CD14-positive monocyte (primary cell): ENCODE data around the gene TMEM135. TPM values are rescaled to one million over a fixed set of nuclear protein-coding genes. Genes with fewer than 3 reads are reported as not detected.

Source experiments
- DNase-seq, 3 donors: peaks; one replicate each; pipeline ENCODE4 v3.0.0-alpha.2; 2011 to 2022
- H2AFZ ChIP-seq: 2 replicates; pipeline ENCODE4 v1.6.0; 2012; ENCODE audit warnings: mild to moderate bottlenecking, low read depth, low read length, inconsistent platforms; ENCODE audit not compliant: insufficient read depth, poor library complexity, severe bottlenecking
- H3K27ac ChIP-seq, 2 donors: 1 replicate in 1 of 2; 2 replicates in 1 of 2; pipeline ENCODE4 v1.5.1; 2012 to 2013; ENCODE audit warnings: low read length in 2 of 2, control low read depth in 1 of 2, inconsistent platforms in 1 of 2, low read depth in 1 of 2, mild to moderate bottlenecking in 1 of 2
- H3K27me3 ChIP-seq, 2 donors: one replicate each; pipeline versions ENCODE4 v1.6.0 to v1.6.1; 2011 to 2013; ENCODE audit warnings: low read length in 2 of 2; ENCODE audit not compliant: control insufficient read depth in 2 of 2, insufficient read depth in 2 of 2
- H3K36me3 ChIP-seq, 2 donors: replicated peaks in 1 of 2; 1 replicate in 1 of 2; 2 replicates in 1 of 2; pipeline versions ENCODE4 v1.5.1 to v1.6.1; 2012 to 2013; ENCODE audit warnings: low read length in 2 of 2, control low read depth in 1 of 2, inconsistent platforms in 1 of 2, mild to moderate bottlenecking in 1 of 2; ENCODE audit not compliant: insufficient read depth in 2 of 2, control insufficient read depth in 1 of 2
- H3K4me1 ChIP-seq, 2 donors: 1 replicate in 1 of 2; 2 replicates in 1 of 2; pipeline versions ENCODE4 v1.5.1 to v1.6.1; 2012 to 2013; ENCODE audit warnings: low read length in 2 of 2, control low read depth in 1 of 2, inconsistent platforms in 1 of 2, mild to moderate bottlenecking in 1 of 2, moderate library complexity in 1 of 2; ENCODE audit not compliant: insufficient read depth in 2 of 2, control insufficient read depth in 1 of 2
- H3K4me2 ChIP-seq: replicated peaks from 2 replicates; pipeline ENCODE3; 2012; ENCODE audit warnings: low read length, moderate library complexity, mild to moderate bottlenecking; ENCODE audit not compliant: poor library complexity, severe bottlenecking; ENCODE audit errors: extremely low read depth
- H3K4me3 ChIP-seq, 3 experiments: fragments of 200-600 bp in 1 of 3; sonication (generic) in 1 of 3; replicated peaks in 1 of 3; 1 replicate in 2 of 3; 2 replicates in 1 of 3; pipeline ENCODE4 v1.5.1; 2011 to 2013; ENCODE audit warnings: low read length in 3 of 3, mild to moderate bottlenecking in 3 of 3, control low read depth in 2 of 3, low read depth in 2 of 3, inconsistent platforms in 1 of 3, moderate library complexity in 1 of 3
- H3K79me2 ChIP-seq: 2 replicates; pipeline ENCODE4 v1.6.0; 2012; ENCODE audit warnings: mild to moderate bottlenecking, control low read depth, inconsistent platforms, low read length, moderate library complexity; ENCODE audit not compliant: insufficient read depth
- H3K9ac ChIP-seq: 2 replicates; pipeline ENCODE4 v1.6.0; 2017; ENCODE audit warnings: low read length, mild to moderate bottlenecking; ENCODE audit not compliant: insufficient read depth, poor library complexity, severe bottlenecking
- H3K9me3 ChIP-seq, 2 donors: replicated peaks in 1 of 2; 1 replicate in 1 of 2; 2 replicates in 1 of 2; pipeline versions ENCODE4 v1.5.1 to v1.6.1; 2012 to 2013; ENCODE audit warnings: low read length in 2 of 2, control low read depth in 1 of 2; ENCODE audit not compliant: control insufficient read depth in 1 of 2, insufficient read depth in 1 of 2
- H4K20me1 ChIP-seq: 2 replicates; pipeline ENCODE4 v1.6.0; 2012; ENCODE audit warnings: mild to moderate bottlenecking, low read length, control low read depth, moderate library complexity; ENCODE audit not compliant: insufficient read depth
- H3K27ac Mint-ChIP-seq, 7 donors: one replicate each; pipeline ENCODE4 v1.8.0; 2020; ENCODE audit warnings: mild to moderate bottlenecking in 7 of 7, mixed read lengths in 7 of 7, moderate library complexity in 6 of 7, inconsistent platforms in 2 of 7
- H3K27me3 Mint-ChIP-seq, 3 donors: one replicate each; pipeline ENCODE4 v1.8.0; 2021 to 2022; ENCODE audit warnings: low read depth in 3 of 3, mild to moderate bottlenecking in 3 of 3, mixed read lengths in 3 of 3, moderate library complexity in 3 of 3, inconsistent platforms in 1 of 3
- H3K36me3 Mint-ChIP-seq, 2 donors: one replicate each; pipeline ENCODE4 v1.8.0; 2020; ENCODE audit warnings: mixed read lengths in 2 of 2, inconsistent platforms in 1 of 2, mild to moderate bottlenecking in 1 of 2
- H3K4me1 Mint-ChIP-seq: one replicate; pipeline ENCODE4 v1.8.0; 2020; ENCODE audit warnings: mild to moderate bottlenecking, mixed read lengths
- H3K4me3 Mint-ChIP-seq, 2 donors: one replicate each; pipeline ENCODE4 v1.8.0; 2020; ENCODE audit warnings: mild to moderate bottlenecking in 2 of 2, mixed read lengths in 2 of 2, moderate library complexity in 1 of 2
- H3K9me3 Mint-ChIP-seq, 7 donors: one replicate each; pipeline ENCODE4 v1.8.0; 2020 to 2022; ENCODE audit warnings: mixed read lengths in 7 of 7, mild to moderate bottlenecking in 6 of 7, moderate library complexity in 6 of 7, inconsistent platforms in 2 of 7
- WGBS: methylation state at CpG from one replicate; pipeline ENCODE4 v1.1.5; 2013; ENCODE audit warnings: missing lambda C conversion rate; ENCODE audit not compliant: insufficient coverage; 5-methylcytosine and 5-hydroxymethylcytosine counted together
- intact Hi-C, 2 donors: fragments of 100-400 bp; cut with micrococcal nuclease; formaldehyde crosslinking; loops; one replicate each; pipeline versions ENCODE4 v1.15.0 to v1.15.1; 2023
- polyA plus RNA-seq, 3 donors: library from polyadenylated mRNA; depleted of rRNA in 1 of 3; unstranded in 2 of 3; stranded (reverse) in 1 of 3; fragments of 300-500 nt in 2 of 3; fragments of >200 nt in 1 of 3; fragmentation: Illumina TruSeq in 2 of 3; gene quantifications; 1 replicate in 2 of 3; 2 replicates in 1 of 3; pipeline ENCODE4 v1.2.3, GENCODE V29; 2012 to 2021
- TF ChIP-seq, protein P1 (sequence below): fragments of 200-600 bp; IDR thresholded peaks from one replicate; pipeline ENCODE4 v1.8.0; 2022; ENCODE audit warnings: antibody characterized with exemption, mild to moderate bottlenecking

Gene TMEM135
- polyA plus RNA-seq, 3 donors, result 2.7 to 8.4 (median 5.9) TPM

DNA sequence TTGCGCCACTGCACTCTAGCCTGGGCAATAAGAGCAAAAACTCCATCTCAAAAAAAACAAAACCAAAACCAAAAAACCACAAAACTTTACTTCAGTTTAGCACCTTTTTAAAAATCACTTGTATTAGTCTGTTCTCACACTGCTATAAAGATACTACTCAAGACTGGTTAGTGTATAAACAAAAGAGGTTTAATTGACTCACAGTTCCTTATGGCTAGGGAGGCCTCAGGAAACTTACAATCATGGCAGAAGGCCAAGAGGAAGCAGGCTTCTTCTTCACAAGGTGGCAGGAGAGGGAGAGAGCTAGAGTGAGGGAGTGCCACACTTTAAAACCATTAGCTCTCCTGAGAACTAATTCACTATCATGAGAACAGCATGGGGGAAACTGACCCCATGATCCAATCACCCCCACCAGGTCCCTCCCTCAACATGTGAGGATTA lies 261.3 kb downstream of the TMEM135 start:
- no peaks in the 10 kb centered on the region for H3K27me3 Mint-ChIP-seq
- H3K36me3 Mint-ChIP-seq, result peaks cover 1 to 7% of the 10 kb centered on the region in 2 donors
- peaks cover 0 to 12% (median 6%) of the 10 kb centered on the region in 7 donors for H3K9me3 Mint-ChIP-seq
- H3K27ac Mint-ChIP-seq, result no peak overlapping the region
- no peak overlapping the region for H3K27ac ChIP-seq
- H3K4me3 Mint-ChIP-seq, result no peak overlapping the region
- no peak overlapping the region for H2AFZ ChIP-seq
- no peaks in the 10 kb centered on the region for H3K36me3 ChIP-seq
- peaks cover 0 to 11% of the 10 kb centered on the region in 2 donors for H3K9me3 ChIP-seq
- no peaks in the 10 kb centered on the region for H4K20me1 ChIP-seq
- no peak overlapping the region for H3K4me3 ChIP-seq
- DNase-seq, result no peak
- H3K4me2 ChIP-seq, result no peak overlapping the region
- no peaks in the 10 kb centered on the region for H3K27me3 ChIP-seq
- H3K4me1 Mint-ChIP-seq, result no peaks in the 10 kb centered on the region
- H3K79me2 ChIP-seq, result no peaks in the 10 kb centered on the region
- WGBS, result 100% methylated on average over 1 of the region's 1 CpG
- no peaks in the 10 kb centered on the region for H3K4me1 ChIP-seq
- intact Hi-C loops, result no loop called here
- TF ChIP-seq, protein P1, sequence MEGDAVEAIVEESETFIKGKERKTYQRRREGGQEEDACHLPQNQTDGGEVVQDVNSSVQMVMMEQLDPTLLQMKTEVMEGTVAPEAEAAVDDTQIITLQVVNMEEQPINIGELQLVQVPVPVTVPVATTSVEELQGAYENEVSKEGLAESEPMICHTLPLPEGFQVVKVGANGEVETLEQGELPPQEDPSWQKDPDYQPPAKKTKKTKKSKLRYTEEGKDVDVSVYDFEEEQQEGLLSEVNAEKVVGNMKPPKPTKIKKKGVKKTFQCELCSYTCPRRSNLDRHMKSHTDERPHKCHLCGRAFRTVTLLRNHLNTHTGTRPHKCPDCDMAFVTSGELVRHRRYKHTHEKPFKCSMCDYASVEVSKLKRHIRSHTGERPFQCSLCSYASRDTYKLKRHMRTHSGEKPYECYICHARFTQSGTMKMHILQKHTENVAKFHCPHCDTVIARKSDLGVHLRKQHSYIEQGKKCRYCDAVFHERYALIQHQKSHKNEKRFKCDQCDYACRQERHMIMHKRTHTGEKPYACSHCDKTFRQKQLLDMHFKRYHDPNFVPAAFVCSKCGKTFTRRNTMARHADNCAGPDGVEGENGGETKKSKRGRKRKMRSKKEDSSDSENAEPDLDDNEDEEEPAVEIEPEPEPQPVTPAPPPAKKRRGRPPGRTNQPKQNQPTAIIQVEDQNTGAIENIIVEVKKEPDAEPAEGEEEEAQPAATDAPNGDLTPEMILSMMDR, result no peak
- H3K9ac ChIP-seq, result no peak overlapping the region

DNA sequence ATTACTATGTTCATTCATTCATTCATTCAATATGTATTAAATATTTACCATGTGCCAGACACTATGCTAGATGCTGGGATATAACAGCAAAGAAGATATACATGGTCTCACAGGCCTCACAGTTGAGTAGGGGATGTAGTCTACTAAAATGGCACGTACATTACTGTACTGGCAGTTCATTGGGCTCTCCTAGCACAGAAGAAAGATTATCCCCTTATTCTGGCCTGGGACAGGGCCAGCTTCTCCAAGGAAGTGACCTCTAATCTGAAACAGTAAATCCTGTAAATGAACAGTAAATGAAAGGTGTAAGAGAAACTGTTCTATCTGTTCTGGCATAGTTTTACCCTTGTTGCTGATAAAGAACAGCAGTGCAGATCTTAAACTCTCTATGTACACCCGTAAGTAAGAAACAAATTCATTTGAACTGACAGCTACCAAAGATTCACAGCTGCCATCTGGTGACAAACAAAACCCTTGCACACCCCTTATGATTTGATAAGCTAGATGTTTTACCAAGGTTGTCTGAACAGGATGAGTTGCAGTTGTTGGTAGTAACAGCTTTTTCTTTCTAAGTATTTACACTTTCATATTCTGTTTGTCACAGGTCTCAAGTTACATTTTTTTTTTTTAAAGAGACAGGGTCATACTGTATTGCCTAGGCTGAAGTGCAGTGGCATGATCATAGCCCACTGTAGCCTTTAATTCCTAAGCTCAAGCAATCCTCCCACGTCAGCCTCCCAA lies 263.1 kb downstream of the TMEM135 start:
- no peaks in the 10 kb centered on the region for H3K27me3 ChIP-seq
- Mint-ChIP-seq H3K27me3 (no peaks in the 10 kb centered on the region), H3K4me3 (no peak overlapping the region), H3K36me3 (peaks cover 1 to 7% of the 10 kb centered on the region in 2 donors), H3K4me1 (no peaks in the 10 kb centered on the region), H3K9me3 (peaks cover 0 to 12% (median 6%) of the 10 kb centered on the region in 7 donors), H3K27ac (no peak overlapping the region)
- H3K36me3 ChIP-seq, result no peaks in the 10 kb centered on the region
- H3K9ac ChIP-seq, result no peak overlapping the region
- no peaks in the 10 kb centered on the region for H4K20me1 ChIP-seq
- no peak overlapping the region for H2AFZ ChIP-seq
- TF ChIP-seq, protein P1, result no peak
- H3K4me3 ChIP-seq, result no peak overlapping the region
- no peak overlapping the region for H3K27ac ChIP-seq
- H3K4me1 ChIP-seq, result no peaks in the 10 kb centered on the region
- peaks cover 0 to 11% of the 10 kb centered on the region in 2 donors for H3K9me3 ChIP-seq
- H3K79me2 ChIP-seq, result no peaks in the 10 kb centered on the region
- WGBS, result no CpG with 5 or more reads among the region's 3 CpGs
- intact Hi-C loops, result no loop called here
- H3K4me2 ChIP-seq, result no peak overlapping the region
- DNase-seq, result no peak
